ENCODE measurements around the gene NENF.
"Not testable (repeated sequence)": the region's sequence is repeated elsewhere in the genome, so short reads cannot be mapped to it uniquely, and the experiment has no call there.

Gene NENF

GRCh38 chr1:212478467-212479025 is 45.8 kb downstream of the NENF start:
- in situ Hi-C loops (cut with MboI; ENCODE audit: low sequenced_read_pairs): no loop called here

GRCh38 chr1:212479188-212479587 is 46.5 kb downstream of the NENF start:
- in situ Hi-C loops (cut with MboI; ENCODE audit: low sequenced_read_pairs): no loop called here

GRCh38 chr1:212480711-212481437 is 48.2 kb downstream of the NENF start:
- in situ Hi-C loops (cut with MboI; ENCODE audit: low sequenced_read_pairs): not testable (repeated sequence)

- in situ Hi-C loops (cut with MboI; ENCODE audit: low sequenced_read_pairs): no loop called here
Observed at GRCh38 chr1:212481438-212481767, 48.7 kb downstream of the NENF start.

GRCh38 chr1:212482006-212482636 is 49.4 kb downstream of the NENF start:
- in situ Hi-C loops (cut with MboI; ENCODE audit: low sequenced_read_pairs): no loop called here

GRCh38 chr1:212482637-212483441 is 50.1 kb downstream of the NENF start:
- in situ Hi-C loops (cut with MboI; ENCODE audit: low sequenced_read_pairs): no loop called here

- in situ Hi-C loops (cut with MboI; ENCODE audit: low sequenced_read_pairs): no loop called here
Observed at GRCh38 chr1:212484701-212485570, 52.2 kb downstream of the NENF start.

GRCh38 chr1:212485571-212485912 is 52.8 kb downstream of the NENF start:
- in situ Hi-C loops (cut with MboI; ENCODE audit: low sequenced_read_pairs): no loop called here

GRCh38 chr1:212485913-212486618 is 53.3 kb downstream of the NENF start:
- in situ Hi-C loops (cut with MboI; ENCODE audit: low sequenced_read_pairs): no loop called here

- in situ Hi-C loops (cut with MboI; ENCODE audit: low sequenced_read_pairs): no loop called here
Observed at GRCh38 chr1:212486619-212486975, 53.9 kb downstream of the NENF start.

- in situ Hi-C loops (cut with MboI; ENCODE audit: low sequenced_read_pairs): no loop called here
Observed at GRCh38 chr1:212487286-212487685, 54.6 kb downstream of the NENF start.

- in situ Hi-C loops (cut with MboI; ENCODE audit: low sequenced_read_pairs): no loop called here
Observed at GRCh38 chr1:212487774-212488435, 55.2 kb downstream of the NENF start.

- in situ Hi-C loops (cut with MboI; ENCODE audit: low sequenced_read_pairs): no loop called here
Observed at GRCh38 chr1:212488436-212489283, 55.9 kb downstream of the NENF start.

GRCh38 chr1:212489284-212489859 is 56.7 kb downstream of the NENF start:
- in situ Hi-C loops (cut with MboI; ENCODE audit: low sequenced_read_pairs): no loop called here

- in situ Hi-C loops (cut with MboI; ENCODE audit: low sequenced_read_pairs): no loop called here
Observed at GRCh38 chr1:212490276-212490675, 57.6 kb downstream of the NENF start.

GRCh38 chr1:212491454-212491853 is 58.7 kb downstream of the NENF start:
- in situ Hi-C loops (cut with MboI; ENCODE audit: low sequenced_read_pairs): no loop called here

Data from HL-60/S4 treated with retinoic acid at 250 ng/mL for 4 days and 3 days (cell line).